K562 (cell line): Measurements from ENCODE around the gene CLCA2. TPM values are rescaled to one million over a fixed set of nuclear protein-coding genes. Genes with fewer than 3 reads are reported as not detected.

ENCODE experiments used
- ATAC-seq: fragments of 200-7000 bp; cut with Tn5 transposase; 3 replicates; pipeline ENCODE4 v1.9.1; 2020; ENCODE audit warnings: moderate library complexity
- BruUV-seq: library from RNA; stranded (reverse); fragments of 400-500 nt; replicated peaks from 2 replicates; lab custom pipeline; 2021; lab: Mats Ljungman, UMichigan
- CTCF ChIA-PET: fragments of 300-600 bp; formaldehyde crosslinking; extraction: SDS; loops from one replicate; lab custom pipeline; 2021; ENCODE audit warnings: low intra/inter-chr PET ratio; lab: Yijun Ruan, JAX
- POLR2A ChIA-PET: fragments of 300-600, 350-650 bp; sonication (Branson Sonifier 250); formaldehyde crosslinking; extraction: SDS; loops from one replicate; lab custom pipeline; 2021; ENCODE audit warnings: antibody characterized with exemption, inconsistent platforms; lab: Yijun Ruan, JAX
- DNase-seq, 4 experiments: peaks; one replicate each; pipeline versions ENCODE4 v3.0.0 to v3.0.0-alpha.2; 2011 to 2018; ENCODE audit warnings: low spot score in 3 of 4, mixed read lengths in 3 of 4; ENCODE audit errors: extremely low read depth in 1 of 4
- FAIRE-seq: peaks from 2 replicates; lab custom pipeline; 2011; peaks lifted over from hg19 to GRCh38; lab: Jason Lieb, UNC
- H2AFZ ChIP-seq: 2 replicates; pipeline ENCODE4 v1.6.0; 2011; ENCODE audit warnings: low read depth, low read length, control low read depth, inconsistent platforms
- H3K27ac ChIP-seq: fragments of 200-600 bp; 3 replicates; pipeline ENCODE4 v1.8.0; 2011; ENCODE audit warnings: low read depth, mild to moderate bottlenecking, control low read depth, inconsistent platforms, low read length, moderate library complexity, mixed read lengths; ENCODE audit errors: extremely low read depth
- H3K27me3 ChIP-seq, 2 experiments: fragments of 300-600 bp in 1 of 2; 2 replicates in 1 of 2; 3 replicates in 1 of 2; pipeline versions ENCODE4 v1.6.0 to v1.8.0; 2011; ENCODE audit warnings: inconsistent platforms in 2 of 2, low read length in 2 of 2, mild to moderate bottlenecking in 1 of 2, mixed read lengths in 1 of 2, moderate library complexity in 1 of 2; ENCODE audit not compliant: control insufficient read depth in 2 of 2, insufficient read depth in 2 of 2
- H3K36me3 ChIP-seq: fragments of 300-600 bp; 3 replicates; pipeline ENCODE4 v1.8.0; 2011; ENCODE audit warnings: mild to moderate bottlenecking, low read length, inconsistent platforms; ENCODE audit not compliant: control insufficient read depth, insufficient read depth
- H3K4me1 ChIP-seq, 2 experiments: fragments of 200-600 bp in 1 of 2; replicated peaks in 1 of 2; 2 replicates in 1 of 2; 3 replicates in 1 of 2; pipeline versions ENCODE4 v1.5.1 to v1.8.0; 2011; ENCODE audit warnings: inconsistent platforms in 2 of 2, low read length in 2 of 2, mild to moderate bottlenecking in 1 of 2, mixed read lengths in 1 of 2, moderate library complexity in 1 of 2; ENCODE audit not compliant: control insufficient read depth in 2 of 2, insufficient read depth in 2 of 2
- H3K4me2 ChIP-seq: 2 replicates; pipeline ENCODE4 v1.6.1; 2011; ENCODE audit warnings: low read length, control low read depth, inconsistent platforms, mixed read lengths; ENCODE audit not compliant: insufficient read depth
- H3K4me3 ChIP-seq: fragments of 200-600 bp; sonication (generic), shearing (Covaris generic); 2 replicates; pipeline ENCODE4 v1.5.1; 2016; ENCODE audit warnings: control low read depth, inconsistent platforms
- H3K79me2 ChIP-seq: fragments of 200-600 bp; 3 replicates; pipeline ENCODE4 v1.8.0; 2011; ENCODE audit warnings: low read length, inconsistent platforms; ENCODE audit not compliant: control insufficient read depth, insufficient read depth
- H3K9ac ChIP-seq, 2 experiments: 2 replicates each; pipeline versions ENCODE4 v1.6.0 to v1.6.1; 2011; ENCODE audit warnings: low read depth in 2 of 2, low read length in 2 of 2, control low read depth in 1 of 2, inconsistent platforms in 1 of 2, mild to moderate bottlenecking in 1 of 2, mixed read lengths in 1 of 2; ENCODE audit not compliant: insufficient read depth in 1 of 2
- H3K9me1 ChIP-seq: one replicate; pipeline ENCODE4 v1.6.0; 2011; ENCODE audit warnings: inconsistent platforms, mild to moderate bottlenecking, low read length, moderate library complexity; ENCODE audit not compliant: control insufficient read depth, insufficient read depth
- H3K9me3 ChIP-seq: replicated peaks from 2 replicates; pipeline ENCODE4 v1.5.1; 2011; ENCODE audit warnings: low read depth, low read length, inconsistent platforms; ENCODE audit not compliant: control insufficient read depth, insufficient read depth
- H4K20me1 ChIP-seq: replicated peaks from 2 replicates; pipeline ENCODE4 v1.6.1; 2011; ENCODE audit warnings: low read length, inconsistent platforms, mixed read lengths; ENCODE audit not compliant: control insufficient read depth, insufficient read depth
- MXD1 ChIP-seq: fragments of 250-450 bp; sonication (Bioruptor Pico); IDR thresholded peaks from 2 replicates; pipeline ENCODE4 v1.8.0; 2021; ENCODE audit warnings: borderline replicate concordance, mild to moderate bottlenecking, moderate library complexity; ENCODE audit not compliant: poor library complexity, severe bottlenecking
- MYNN ChIP-seq, 2 experiments: sonication (generic); formaldehyde crosslinking in 1 of 2; IDR thresholded peaks; 2 replicates each; pipeline versions ENCODE4 v1.5.0 to v1.6.1; 2016 to 2020; ENCODE audit warnings: antibody characterized with exemption in 1 of 2, missing genetic modification reagents in 1 of 2
- NR4A1 ChIP-seq, 2 experiments: fragments of 250-450 bp in 1 of 2; fragments of 450-650 bp in 1 of 2; sonication (Bioruptor Pico) in 1 of 2; IDR thresholded peaks; 2 replicates each; pipeline versions ENCODE4 v1.4.0 to v1.6.1; 2016 to 2020; ENCODE audit warnings: mild to moderate bottlenecking in 2 of 2, missing compliant biosample characterization in 1 of 2, missing genetic modification characterization in 1 of 2, moderate library complexity in 1 of 2
- RAD21 ChIP-seq, 2 experiments: fragments of 250-450 bp in 1 of 2; fragments of 450-650 bp in 1 of 2; sonication (Bioruptor Pico) in 1 of 2; formaldehyde crosslinking in 1 of 2; IDR thresholded peaks in 1 of 2; conservative IDR thresholded peaks in 1 of 2; 2 replicates each; pipeline versions ENCODE4 v1.4.0 to v1.8.0; 2020 to 2022; ENCODE audit warnings: mild to moderate bottlenecking in 2 of 2, moderate library complexity in 1 of 2
- SMAD2 ChIP-seq: fragments of 150-350 bp; IDR thresholded peaks from 2 replicates; pipeline ENCODE4 v1.6.1; 2014; ENCODE audit warnings: low read depth, mild to moderate bottlenecking, low read length
- TAF9B ChIP-seq: fragments of 450-650 bp; IDR thresholded peaks from 2 replicates; pipeline ENCODE4 v1.6.1; 2018; ENCODE audit warnings: mild to moderate bottlenecking; ENCODE audit not compliant: partially characterized antibody
- WHSC1 ChIP-seq: IDR thresholded peaks from one replicate; pipeline ENCODE4 v1.6.1; 2012; ENCODE audit warnings: low read length, control low read depth, inconsistent platforms
- ZBTB33 ChIP-seq: sonication (generic); formaldehyde crosslinking; IDR thresholded peaks from 2 replicates; pipeline ENCODE4 v1.8.1; 2023; ENCODE audit warnings: mild to moderate bottlenecking, missing genetic modification reagents
- ZNF41 ChIP-seq: fragments of 250-450 bp; sonication (Bioruptor Pico); conservative IDR thresholded peaks from 2 replicates; pipeline ENCODE4 v1.4.0; 2020; ENCODE audit warnings: mild to moderate bottlenecking
- in situ Hi-C: fragments of 300-500 bp; cut with MboI; formaldehyde crosslinking; loops from 4 replicates; pipeline ENCODE4 v1.15.0; 2018; ENCODE audit warnings: inconsistent platforms, mixed read lengths
- intact Hi-C: fragments of 100-400 bp; cut with micrococcal nuclease; formaldehyde crosslinking; loops from 2 replicates; pipeline ENCODE4 v1.14.2; 2022
- polyA plus RNA-seq, 8 experiments: library from polyadenylated mRNA; depleted of rRNA in 4 of 8; stranded (reverse) in 5 of 8; unstranded in 3 of 8; fragments of >200 nt; fragmentation: Nextera tagmentation in 2 of 8; fragmentation: Illumina TruSeq in 1 of 8; extraction: Ambion mirVana in 2 of 8; extraction: Trizol in 1 of 8; gene quantifications; 2 replicates each; pipeline versions ENCODE4 v1.2.1 to v1.2.3, GENCODE V29; 2011 to 2014; ENCODE audit warnings: inconsistent platforms in 1 of 8, missing spikeins in 1 of 8
- total RNA-seq, 7 experiments: library from RNA; depleted of rRNA in 6 of 7; stranded (reverse); fragments of >200 nt in 6 of 7; fragmentation: Illumina TruSeq in 2 of 7; extraction: Trizol in 2 of 7; gene quantifications; 2 replicates each; pipeline versions ENCODE4 v1.2.1 to v1.2.3, GENCODE V29; 2011 to 2021; ENCODE audit warnings: low replicate concordance in 1 of 7
- TF ChIP-seq, protein P1 (sequence below): fragments of 450-650 bp; IDR thresholded peaks from 2 replicates; pipeline ENCODE4 v1.6.1; 2016; ENCODE audit warnings: missing biosample characterization, missing genetic modification characterization
- TF ChIP-seq, protein P2 (sequence below): fragments of 250-450 bp; sonication (Bioruptor Pico); IDR thresholded peaks from 2 replicates; pipeline ENCODE4 v1.8.0; 2022; ENCODE audit warnings: moderate library complexity, mild to moderate bottlenecking, inconsistent platforms
- TF ChIP-seq, protein P3 (sequence below): fragments of 150-350 bp; IDR thresholded peaks from 2 replicates; pipeline ENCODE4 v1.6.1; 2014; ENCODE audit warnings: low read depth, mild to moderate bottlenecking, low read length, borderline replicate concordance

The CLCA2 gene
- total and polyA plus RNA-seq, 9 of the 15 experiments (the other 6 are each of a cell fraction or from before 2014, with no cell fraction given), result 0.03 TPM; not detected in 8

GRCh38 chr1:86430376-86430775 is 6.4 kb downstream of the CLCA2 start (continued):
- TF ChIP-seq, protein P1, sequence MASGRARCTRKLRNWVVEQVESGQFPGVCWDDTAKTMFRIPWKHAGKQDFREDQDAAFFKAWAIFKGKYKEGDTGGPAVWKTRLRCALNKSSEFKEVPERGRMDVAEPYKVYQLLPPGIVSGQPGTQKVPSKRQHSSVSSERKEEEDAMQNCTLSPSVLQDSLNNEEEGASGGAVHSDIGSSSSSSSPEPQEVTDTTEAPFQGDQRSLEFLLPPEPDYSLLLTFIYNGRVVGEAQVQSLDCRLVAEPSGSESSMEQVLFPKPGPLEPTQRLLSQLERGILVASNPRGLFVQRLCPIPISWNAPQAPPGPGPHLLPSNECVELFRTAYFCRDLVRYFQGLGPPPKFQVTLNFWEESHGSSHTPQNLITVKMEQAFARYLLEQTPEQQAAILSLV (tag), result no peak
- TF ChIP-seq, protein P2, sequence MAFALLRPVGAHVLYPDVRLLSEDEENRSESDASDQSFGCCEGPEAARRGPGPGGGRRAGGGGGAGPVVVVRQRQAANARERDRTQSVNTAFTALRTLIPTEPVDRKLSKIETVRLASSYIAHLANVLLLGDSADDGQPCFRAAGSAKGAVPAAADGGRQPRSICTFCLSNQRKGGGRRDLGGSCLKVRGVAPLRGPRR, result no peak
- TF ChIP-seq, all 486 proteins: peak for 0

DNA sequence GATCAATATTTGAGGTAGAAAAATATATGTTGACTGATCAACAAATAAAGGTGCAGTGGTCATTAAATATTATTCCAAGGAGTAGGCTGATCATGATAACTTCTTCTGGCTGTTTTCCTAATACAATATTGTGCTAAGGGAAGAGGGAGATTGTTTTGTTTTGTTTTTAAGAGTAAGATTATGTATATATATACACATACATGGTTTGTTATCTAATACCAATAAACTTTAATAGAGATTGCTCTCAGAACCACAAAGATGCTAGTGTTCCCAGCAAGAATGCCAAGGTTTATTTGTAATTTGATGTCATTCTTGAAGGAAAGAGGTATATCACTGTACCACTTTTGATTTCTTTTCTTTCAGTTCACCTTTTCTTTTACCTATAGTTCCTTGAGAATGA is 10.1 kb downstream of the CLCA2 start:
- Histone ChIP-seq H4K20me1 (no peaks in the 10 kb centered on the region), H3K36me3 (no peaks in the 10 kb centered on the region), H3K9me3 (no peaks in the 10 kb centered on the region), H3K27ac (no peak overlapping the region), H3K4me1 (no peaks in the 10 kb centered on the region; a peak in 1 of 5 replicates), H3K27me3 (peaks cover 0 to 6% of the 10 kb centered on the region in 2 experiments; a peak in 4 of 5 replicates), H3K9me1 (no peaks in the 10 kb centered on the region), H3K4me2 (no peak overlapping the region), H3K79me2 (no peaks in the 10 kb centered on the region), H3K9ac (no peak overlapping the region), H3K4me3 (no peak overlapping the region), H2AFZ (no peak overlapping the region)
- ChIA-PET CTCF (no interaction called here), POLR2A (no interaction called here)
- intact Hi-C loops (no loop called here), in situ Hi-C loops (no loop called here)
- no TSS peak for BruUV-seq
- FAIRE-seq (no peak), ATAC-seq (no peak), DNase-seq (no peak)
- no peak for TF ChIP-seq NR4A1 (CRISPR knock-in tag; IDR thresholded peaks at IDR 0.05)
- TF ChIP-seq NR4A1 (tag; IDR thresholded peaks at IDR 0.05), result no peak
- no peak for TF ChIP-seq ZBTB33 (CRISPR knock-in tag)
- no peak for TF ChIP-seq MYNN (IDR thresholded peaks at IDR 0.05)
- TF ChIP-seq MYNN (CRISPR knock-in tag; IDR thresholded peaks at IDR 0.05), result no peak
- TF ChIP-seq RAD21 (CRISPR knock-in tag; conservative IDR thresholded peaks at IDR 0.05 in 1 of 2, IDR thresholded peaks at IDR 0.05 in 1 of 2), result no peak
- TF ChIP-seq, protein P3, sequence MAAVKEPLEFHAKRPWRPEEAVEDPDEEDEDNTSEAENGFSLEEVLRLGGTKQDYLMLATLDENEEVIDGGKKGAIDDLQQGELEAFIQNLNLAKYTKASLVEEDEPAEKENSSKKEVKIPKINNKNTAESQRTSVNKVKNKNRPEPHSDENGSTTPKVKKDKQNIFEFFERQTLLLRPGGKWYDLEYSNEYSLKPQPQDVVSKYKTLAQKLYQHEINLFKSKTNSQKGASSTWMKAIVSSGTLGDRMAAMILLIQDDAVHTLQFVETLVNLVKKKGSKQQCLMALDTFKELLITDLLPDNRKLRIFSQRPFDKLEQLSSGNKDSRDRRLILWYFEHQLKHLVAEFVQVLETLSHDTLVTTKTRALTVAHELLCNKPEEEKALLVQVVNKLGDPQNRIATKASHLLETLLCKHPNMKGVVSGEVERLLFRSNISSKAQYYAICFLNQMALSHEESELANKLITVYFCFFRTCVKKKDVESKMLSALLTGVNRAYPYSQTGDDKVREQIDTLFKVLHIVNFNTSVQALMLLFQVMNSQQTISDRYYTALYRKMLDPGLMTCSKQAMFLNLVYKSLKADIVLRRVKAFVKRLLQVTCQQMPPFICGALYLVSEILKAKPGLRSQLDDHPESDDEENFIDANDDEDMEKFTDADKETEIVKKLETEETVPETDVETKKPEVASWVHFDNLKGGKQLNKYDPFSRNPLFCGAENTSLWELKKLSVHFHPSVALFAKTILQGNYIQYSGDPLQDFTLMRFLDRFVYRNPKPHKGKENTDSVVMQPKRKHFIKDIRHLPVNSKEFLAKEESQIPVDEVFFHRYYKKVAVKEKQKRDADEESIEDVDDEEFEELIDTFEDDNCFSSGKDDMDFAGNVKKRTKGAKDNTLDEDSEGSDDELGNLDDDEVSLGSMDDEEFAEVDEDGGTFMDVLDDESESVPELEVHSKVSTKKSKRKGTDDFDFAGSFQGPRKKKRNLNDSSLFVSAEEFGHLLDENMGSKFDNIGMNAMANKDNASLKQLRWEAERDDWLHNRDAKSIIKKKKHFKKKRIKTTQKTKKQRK, result no peak
- TF ChIP-seq MXD1 (CRISPR knock-in tag), result no peak
- TF ChIP-seq TAF9B, result no peak
- TF ChIP-seq ZNF41 (CRISPR knock-in tag), result no peak
- no peak for TF ChIP-seq WHSC1
- no peak for TF ChIP-seq SMAD2
